Keratinocyte (primary cell): ENCODE data around the gene TXNRD1. TPM values are rescaled to one million over a fixed set of nuclear protein-coding genes. Genes with fewer than 3 reads are reported as not detected.

Experiments
- DNase-seq: peaks from one replicate; pipeline ENCODE4 v3.0.0-alpha.2; 2011; ENCODE audit warnings: low read depth, missing footprints, low spot score
- FAIRE-seq: peaks from 2 replicates; lab custom pipeline; 2011; peaks lifted over from hg19 to GRCh38; lab: Jason Lieb, UNC
- H2AFZ ChIP-seq: 2 replicates; pipeline ENCODE4 v1.6.0; 2012; ENCODE audit warnings: low read length, control low read depth, inconsistent platforms; ENCODE audit not compliant: control insufficient read depth
- H3K27ac ChIP-seq: 2 replicates; pipeline ENCODE4 v1.5.1; 2011; ENCODE audit warnings: low read length; ENCODE audit not compliant: control insufficient read depth, insufficient read depth
- H3K27me3 ChIP-seq: 3 replicates; pipeline ENCODE4 v1.6.0; 2011; ENCODE audit warnings: low read length; ENCODE audit not compliant: control insufficient read depth, insufficient read depth; ENCODE audit errors: extremely low read depth
- H3K36me3 ChIP-seq, 2 experiments: 2 replicates in 1 of 2; 3 replicates in 1 of 2; pipeline ENCODE4 v1.5.1; 2011; ENCODE audit warnings: low read length in 2 of 2, mild to moderate bottlenecking in 1 of 2; ENCODE audit not compliant: control insufficient read depth in 2 of 2, insufficient read depth in 2 of 2; ENCODE audit errors: extremely low read depth in 1 of 2
- H3K4me1 ChIP-seq: 3 replicates; pipeline ENCODE4 v1.5.1; 2011; ENCODE audit warnings: low read length; ENCODE audit not compliant: control insufficient read depth, insufficient read depth; ENCODE audit errors: extremely low read depth
- H3K4me2 ChIP-seq: 3 replicates; pipeline ENCODE4 v1.6.0; 2011; ENCODE audit warnings: low read depth, low read length; ENCODE audit not compliant: control insufficient read depth, insufficient read depth; ENCODE audit errors: extremely low read depth
- H3K4me3 ChIP-seq, 3 experiments: fragments of 200-600 bp in 1 of 3; sonication (generic) in 1 of 3; 2 replicates in 2 of 3; 3 replicates in 1 of 3; pipeline ENCODE4 v1.5.1; 2011 to 2016; ENCODE audit warnings: low read length in 3 of 3, mild to moderate bottlenecking in 3 of 3, control low read depth in 2 of 3, inconsistent platforms in 1 of 3, low read depth in 1 of 3, mixed read lengths in 1 of 3, mixed run types in 1 of 3, moderate library complexity in 1 of 3; ENCODE audit not compliant: control insufficient read depth in 2 of 3, insufficient read depth in 2 of 3; ENCODE audit errors: extremely low read depth in 1 of 3
- H3K79me2 ChIP-seq: 2 replicates; pipeline ENCODE4 v1.6.0; 2012; ENCODE audit warnings: low read length; ENCODE audit not compliant: control insufficient read depth, insufficient read depth
- H3K9ac ChIP-seq: 3 replicates; pipeline ENCODE4 v1.6.0; 2011; ENCODE audit warnings: low read length; ENCODE audit not compliant: control insufficient read depth, insufficient read depth; ENCODE audit errors: extremely low read depth
- H3K9me1 ChIP-seq: 3 replicates; pipeline ENCODE4 v1.6.0; 2011; ENCODE audit warnings: low read length; ENCODE audit not compliant: control insufficient read depth, insufficient read depth; ENCODE audit errors: extremely low read depth
- H3K9me3 ChIP-seq: 2 replicates; pipeline ENCODE4 v1.5.1; 2012; ENCODE audit warnings: low read depth, low read length; ENCODE audit not compliant: control insufficient read depth
- H4K20me1 ChIP-seq: 3 replicates; pipeline ENCODE4 v1.6.0; 2011; ENCODE audit warnings: low read length; ENCODE audit not compliant: control insufficient read depth, insufficient read depth; ENCODE audit errors: extremely low read depth
- CTCF ChIP-seq, 3 experiments: IDR thresholded peaks in 1 of 3; conservative IDR thresholded peaks in 1 of 3; optimal IDR thresholded peaks in 1 of 3; 2 replicates in 2 of 3; 3 replicates in 1 of 3; pipeline versions ENCODE3 to v1.5.1; 2011; ENCODE audit warnings: low read length in 3 of 3, mild to moderate bottlenecking in 3 of 3, moderate library complexity in 2 of 3, control low read depth in 1 of 3, inconsistent platforms in 1 of 3; ENCODE audit not compliant: insufficient read depth in 2 of 3; ENCODE audit errors: extremely low read depth in 1 of 3
- EZH2 ChIP-seq: IDR thresholded peaks from one replicate; pipeline ENCODE4 v1.6.1; 2012; ENCODE audit warnings: inconsistent platforms, mild to moderate bottlenecking, low read length, moderate library complexity
- dilution Hi-C: fragments of 300-500 bp; cut with MboI; formaldehyde crosslinking; loops from one replicate; pipeline ENCODE4 v1.7.0; 2020; ENCODE audit warnings: low sequenced_read_pairs; ENCODE audit not compliant: extremely low pct_ligation_motif_present
- polyA plus RNA-seq, 5 experiments: library from polyadenylated mRNA; depleted of rRNA in 3 of 5; stranded (reverse) in 3 of 5; stranded (forward) in 1 of 5; unstranded in 1 of 5; fragments of >200 nt; gene quantifications; 1 replicate in 1 of 5; 2 replicates in 3 of 5; 3 replicates in 1 of 5; pipeline versions ENCODE4 v1.2.1 to v1.2.3, GENCODE V29; 2011 to 2012; ENCODE audit warnings: missing spikeins in 2 of 5, low read depth in 1 of 5, low replicate concordance in 1 of 5

Gene TXNRD1
- polyA plus RNA-seq, 1 donor (not counting 4 experiments of a cell fraction or from before 2014, with no cell fraction given): 88.9 TPM

GRCh38 chr12:104360983-104361707 lies 145.6 kb downstream of the TXNRD1 start:
- DNase-seq (no peak), FAIRE-seq (no peak)

GRCh38 chr12:104365921-104366410 lies 150.4 kb downstream of the TXNRD1 start:
- DNase-seq: no peak
- FAIRE-seq: no peak
- Histone ChIP-seq H3K9me1 (no peaks in the 10 kb centered on the region), H3K4me1 (peaks cover 3% of the 10 kb centered on the region), H3K9me3 (peaks cover 3% of the 10 kb centered on the region), H4K20me1 (no peaks in the 10 kb centered on the region), H3K27me3 (no peaks in the 10 kb centered on the region), H3K4me3 (no peak overlapping the region), H3K27ac (no peak overlapping the region), H3K36me3 (no peaks in the 10 kb centered on the region), H3K4me2 (no peak overlapping the region), H2AFZ (no peak overlapping the region), H3K9ac (no peak overlapping the region), H3K79me2 (no peaks in the 10 kb centered on the region)
- dilution Hi-C loops: no loop called here
- TF ChIP-seq EZH2 (no peak), CTCF (optimal IDR thresholded peaks at IDR 0.05 in 1 of 3, IDR thresholded peaks at IDR 0.05 in 1 of 3, conservative IDR thresholded peaks at IDR 0.05 in 1 of 3; ENCODE audit: extremely low read depth in 1 of 3, insufficient read depth in 2 of 3, low read length in 3 of 3) (no peak)

More at GRCh38 chr12:104360983-104361707, 145.6 kb downstream of the TXNRD1 start:
- Histone ChIP-seq H3K4me2 (no peak overlapping the region), H3K79me2 (no peaks in the 10 kb centered on the region), H3K9me3 (no peaks in the 10 kb centered on the region), H3K27me3 (no peaks in the 10 kb centered on the region), H3K4me1 (no peaks in the 10 kb centered on the region), H4K20me1 (no peaks in the 10 kb centered on the region), H3K36me3 (no peaks in the 10 kb centered on the region), H3K27ac (no peak overlapping the region), H3K9me1 (no peaks in the 10 kb centered on the region), H3K4me3 (no peak overlapping the region), H3K9ac (no peak overlapping the region), H2AFZ (no peak overlapping the region)
- TF ChIP-seq EZH2 (no peak), CTCF (optimal IDR thresholded peaks at IDR 0.05 in 1 of 3, IDR thresholded peaks at IDR 0.05 in 1 of 3, conservative IDR thresholded peaks at IDR 0.05 in 1 of 3; ENCODE audit: extremely low read depth in 1 of 3, insufficient read depth in 2 of 3, low read length in 3 of 3) (no peak)
- dilution Hi-C loops: no loop called here
